Uterine smooth muscle cell (primary cell): ENCODE measurements around the gene SLITRK5. TPM values are rescaled to one million over a fixed set of nuclear protein-coding genes. Genes with fewer than 3 reads are reported as not detected.

Experiments
- total RNA-seq: library from RNA; depleted of rRNA; stranded (reverse); fragments of >200 nt; gene quantifications from 2 replicates; pipeline ENCODE4 v1.2.3, GENCODE V29; 2014

SLITRK5 gene, protein sequence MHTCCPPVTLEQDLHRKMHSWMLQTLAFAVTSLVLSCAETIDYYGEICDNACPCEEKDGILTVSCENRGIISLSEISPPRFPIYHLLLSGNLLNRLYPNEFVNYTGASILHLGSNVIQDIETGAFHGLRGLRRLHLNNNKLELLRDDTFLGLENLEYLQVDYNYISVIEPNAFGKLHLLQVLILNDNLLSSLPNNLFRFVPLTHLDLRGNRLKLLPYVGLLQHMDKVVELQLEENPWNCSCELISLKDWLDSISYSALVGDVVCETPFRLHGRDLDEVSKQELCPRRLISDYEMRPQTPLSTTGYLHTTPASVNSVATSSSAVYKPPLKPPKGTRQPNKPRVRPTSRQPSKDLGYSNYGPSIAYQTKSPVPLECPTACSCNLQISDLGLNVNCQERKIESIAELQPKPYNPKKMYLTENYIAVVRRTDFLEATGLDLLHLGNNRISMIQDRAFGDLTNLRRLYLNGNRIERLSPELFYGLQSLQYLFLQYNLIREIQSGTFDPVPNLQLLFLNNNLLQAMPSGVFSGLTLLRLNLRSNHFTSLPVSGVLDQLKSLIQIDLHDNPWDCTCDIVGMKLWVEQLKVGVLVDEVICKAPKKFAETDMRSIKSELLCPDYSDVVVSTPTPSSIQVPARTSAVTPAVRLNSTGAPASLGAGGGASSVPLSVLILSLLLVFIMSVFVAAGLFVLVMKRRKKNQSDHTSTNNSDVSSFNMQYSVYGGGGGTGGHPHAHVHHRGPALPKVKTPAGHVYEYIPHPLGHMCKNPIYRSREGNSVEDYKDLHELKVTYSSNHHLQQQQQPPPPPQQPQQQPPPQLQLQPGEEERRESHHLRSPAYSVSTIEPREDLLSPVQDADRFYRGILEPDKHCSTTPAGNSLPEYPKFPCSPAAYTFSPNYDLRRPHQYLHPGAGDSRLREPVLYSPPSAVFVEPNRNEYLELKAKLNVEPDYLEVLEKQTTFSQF
- under 0.01 TPM in 2 replicates for total RNA-seq

DNA sequence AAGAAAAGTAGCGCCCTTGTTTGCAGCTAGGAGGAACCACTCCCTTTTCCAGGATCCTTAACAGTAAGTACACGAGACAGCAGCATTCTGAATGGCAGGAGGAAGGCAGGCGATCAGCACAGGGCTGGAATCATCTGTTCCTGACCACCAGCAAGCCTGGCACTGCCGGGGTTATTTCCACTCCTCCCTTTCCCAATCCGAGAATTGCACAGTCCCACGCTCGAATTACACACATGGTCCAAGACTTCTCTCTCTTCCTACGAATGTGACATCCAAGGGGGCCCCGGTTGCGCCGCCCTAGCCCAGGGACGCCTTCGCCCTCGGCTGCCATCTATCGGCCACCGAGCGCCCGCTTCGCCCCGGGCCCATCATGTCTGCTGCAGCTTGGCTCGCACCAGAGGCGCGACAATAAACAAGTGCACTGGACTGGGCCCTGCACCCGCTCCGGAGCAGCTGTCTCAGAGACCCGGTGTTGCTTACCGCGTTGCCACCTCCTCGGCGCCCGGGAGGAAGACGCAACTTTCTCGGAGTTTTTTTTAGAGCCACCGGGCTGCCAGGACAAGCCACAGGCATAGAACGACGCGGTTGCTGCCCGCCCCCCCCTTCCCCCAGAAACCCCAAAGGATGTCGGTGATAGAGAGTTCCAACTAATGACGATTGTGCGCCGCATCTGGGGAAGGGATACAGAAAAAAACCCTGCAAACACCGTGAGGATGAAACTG lies at the start of gene SLITRK5:
Gene SLITRK5 (plus strand): TSS at position 341 of the 722 bp plus-strand sequence. CDS start 4,018 bp downstream, outside the sequence.

